RWPE1 (cell line): ENCODE data around the gene CRHBP.

Experiments used
- CTCF ChIA-PET: fragments of 350-600 bp; sonication (Branson Sonifier 250); formaldehyde crosslinking; extraction: SDS; loops from one replicate; lab custom pipeline; 2021; lab: Yijun Ruan, JAX
- POLR2A ChIA-PET: fragments of 400-600 bp; formaldehyde crosslinking; extraction: SDS; loops from one replicate; lab custom pipeline; 2020; ENCODE audit warnings: antibody characterized with exemption; ENCODE audit not compliant: low non-redundant PET; lab: Yijun Ruan, JAX
- DNase-seq: peaks from one replicate; pipeline ENCODE4 v3.0.0; 2012; ENCODE audit warnings: low spot score
- H3K27ac ChIP-seq: fragments of 450-650 bp; 2 replicates; pipeline ENCODE4 v1.5.1; 2017
- CTCF ChIP-seq: fragments of 450-650 bp; conservative IDR thresholded peaks from 2 replicates; pipeline ENCODE4 v1.5.1; 2017; ENCODE audit warnings: low read depth, mild to moderate bottlenecking

CRHBP gene

GRCh38 chr5:76956033-76956432 lies 3.2 kb downstream of the CRHBP start:
- ChIA-PET POLR2A (no interaction called here), CTCF (no interaction called here)

DNA sequence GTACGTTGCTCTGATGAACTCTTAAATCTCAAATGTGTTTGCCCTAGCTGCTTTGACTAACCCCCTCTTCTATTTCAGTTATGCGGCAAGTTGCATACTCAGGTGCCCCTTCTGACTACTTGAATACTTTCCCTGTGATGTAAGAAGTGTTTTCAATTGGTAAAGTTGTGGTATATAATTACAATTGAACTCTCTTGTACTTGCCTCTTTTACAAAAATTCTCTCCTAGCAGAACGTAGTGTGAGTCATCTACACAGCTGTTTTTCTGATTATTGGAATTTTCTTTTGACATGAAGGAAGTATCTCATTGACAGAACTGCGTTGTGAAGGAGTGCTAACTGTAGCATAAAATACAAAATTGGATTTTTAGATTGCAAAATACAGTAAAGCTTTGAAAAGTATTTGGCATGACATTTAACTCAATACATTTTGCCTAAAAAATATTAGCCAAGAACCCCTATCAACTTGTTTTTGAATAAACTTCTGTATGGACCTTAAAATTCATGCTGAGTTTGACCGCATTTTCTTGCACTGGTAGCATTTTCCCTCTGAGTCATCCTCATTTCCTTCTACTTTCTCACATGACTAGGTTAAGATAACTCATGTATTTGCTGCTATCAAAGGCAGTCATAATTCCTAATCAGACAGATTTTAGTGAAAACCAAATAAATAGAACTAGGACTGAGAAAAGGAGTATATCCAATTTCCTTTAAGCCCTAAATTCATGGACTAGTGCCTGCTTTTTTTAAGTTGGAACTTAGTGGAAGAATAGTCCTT lies 6.3 kb downstream of the CRHBP start:
- ChIA-PET CTCF (no interaction called here), POLR2A (no interaction called here)
- TF ChIP-seq CTCF: no peak
- H3K27ac ChIP-seq: no peak overlapping the region
- peak; percentile 44 for DNase-seq

More at GRCh38 chr5:76956033-76956432, 3.2 kb downstream of the CRHBP start:
- DNase-seq: no peak
- H3K27ac ChIP-seq: no peak overlapping the region
- no peak for TF ChIP-seq CTCF

- TF ChIP-seq CTCF: no peak
- CTCF ChIA-PET: no interaction called here
- no peak overlapping the region for H3K27ac ChIP-seq
- DNase-seq: no peak
- POLR2A ChIA-PET: no interaction called here
Measured at GRCh38 chr5:76960004-76960625, 7.3 kb downstream of the CRHBP start.

DNA sequence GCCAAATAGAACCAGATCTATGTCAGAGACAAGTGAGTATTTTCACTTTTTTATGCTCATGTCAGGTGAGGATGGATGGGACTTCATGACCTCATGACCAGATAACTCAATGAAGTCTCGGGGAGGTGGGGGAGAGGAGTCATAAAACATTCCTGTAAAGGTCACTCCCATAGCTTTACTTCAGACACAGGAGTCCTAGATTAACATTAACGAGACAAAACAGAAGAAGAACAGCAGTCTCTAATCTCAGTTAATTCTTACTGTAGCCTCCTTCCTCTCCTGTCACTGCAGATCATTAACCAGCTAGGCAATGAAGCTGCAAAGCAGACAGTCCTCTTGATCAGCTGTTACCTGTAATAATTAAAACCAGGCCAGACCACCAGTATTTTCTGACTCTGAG lies 11.2 kb downstream of the CRHBP start:
- ChIA-PET POLR2A (interaction anchor here (0.6 kb wide), 1 partner anchor 199 kb away, joined by 3 read pairs; no protein-coding TSS in a partner anchor), CTCF (interaction anchor here (1.0 kb wide), 1 partner anchor 12 kb away, joined by 3 read pairs; no protein-coding TSS in a partner anchor)
- no peak overlapping the region for H3K27ac ChIP-seq
- no peak for DNase-seq
- TF ChIP-seq CTCF: no peak

DNA sequence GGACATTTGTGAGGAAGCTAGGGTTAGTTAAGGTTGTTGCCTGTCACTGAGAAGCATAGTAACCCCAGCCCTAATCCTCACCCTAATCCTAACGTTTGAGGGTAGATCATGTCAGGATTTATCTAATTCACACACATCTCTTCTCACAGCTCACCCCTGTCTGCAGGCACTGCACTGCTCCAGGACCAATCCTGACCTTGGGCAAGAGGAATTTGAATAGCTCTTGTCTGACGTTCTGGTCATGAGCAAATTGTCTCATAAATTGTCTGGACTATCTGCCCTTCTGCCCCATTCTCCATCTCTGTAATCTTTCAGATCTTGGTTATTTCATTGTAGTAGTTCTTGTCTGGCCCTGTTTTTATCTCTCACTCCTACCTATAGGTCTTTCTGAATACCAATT lies 18.7 kb downstream of the CRHBP start:
- H3K27ac ChIP-seq: no peak overlapping the region
- ChIA-PET CTCF (interaction anchor here (1.0 kb wide), 1 partner anchor 370 kb away, joined by 4 read pairs; no protein-coding TSS in a partner anchor), POLR2A (no interaction called here)
- no peak for TF ChIP-seq CTCF
- DNase-seq: no peak

DNA sequence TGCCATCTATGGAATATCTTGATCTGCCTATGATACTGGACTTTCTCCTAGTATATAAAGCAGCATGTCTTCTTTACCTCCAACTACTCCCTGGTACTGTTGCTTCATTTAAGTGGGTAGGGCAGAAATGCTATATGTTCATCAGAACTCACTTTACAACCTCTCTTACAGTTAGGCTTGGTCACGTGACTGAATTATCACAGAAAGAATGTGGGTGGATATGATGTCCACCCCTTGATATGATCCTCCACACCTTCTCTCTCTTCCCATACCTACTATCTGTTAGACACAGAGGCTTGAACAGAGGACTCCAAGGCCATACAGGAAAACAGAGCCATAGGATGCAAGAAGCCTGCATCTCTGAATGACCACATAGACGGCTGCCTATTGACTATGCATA lies 19.8 kb downstream of the CRHBP start:
- no peak for DNase-seq
- H3K27ac ChIP-seq: no peak overlapping the region
- ChIA-PET POLR2A (no interaction called here), CTCF (no interaction called here)
- TF ChIP-seq CTCF: no peak
